Duodenal mucosa (tissue), 2 donors: ENCODE measurements around the gene IL17C.
A peak's percentile ranks its signal among the peaks of the same experiment; 100 is the strongest.

ENCODE experiments used
- H3K27ac ChIP-seq: one replicate; pipeline ENCODE4 v1.7.0; 2013; ENCODE audit warnings: low read depth, low read length
- H3K27me3 ChIP-seq, 2 donors: one replicate each; pipeline ENCODE4 v1.7.0; 2013; ENCODE audit warnings: low read length in 2 of 2, control low read depth in 1 of 2; ENCODE audit not compliant: insufficient read depth in 2 of 2, control insufficient read depth in 1 of 2
- H3K36me3 ChIP-seq, 2 donors: one replicate each; pipeline ENCODE4 v1.7.0; 2013; ENCODE audit warnings: low read length in 2 of 2, control low read depth in 1 of 2; ENCODE audit not compliant: insufficient read depth in 2 of 2, control insufficient read depth in 1 of 2
- H3K4me1 ChIP-seq, 2 donors: one replicate each; pipeline ENCODE4 v1.7.0; 2013; ENCODE audit warnings: low read length in 2 of 2, control low read depth in 1 of 2; ENCODE audit not compliant: insufficient read depth in 2 of 2, control insufficient read depth in 1 of 2
- H3K4me3 ChIP-seq, 2 donors: one replicate each; pipeline ENCODE4 v1.7.0; 2013; ENCODE audit warnings: low read length in 2 of 2, low read depth in 1 of 2
- H3K9ac ChIP-seq, 2 donors: one replicate each; pipeline ENCODE4 v1.7.0; 2013; ENCODE audit warnings: low read length in 2 of 2, low read depth in 1 of 2
- H3K9me3 ChIP-seq, 2 donors: one replicate each; pipeline ENCODE4 v1.7.0; 2013; ENCODE audit warnings: low read length in 2 of 2, control low read depth in 1 of 2; ENCODE audit not compliant: control insufficient read depth in 1 of 2

Gene IL17C

DNA sequence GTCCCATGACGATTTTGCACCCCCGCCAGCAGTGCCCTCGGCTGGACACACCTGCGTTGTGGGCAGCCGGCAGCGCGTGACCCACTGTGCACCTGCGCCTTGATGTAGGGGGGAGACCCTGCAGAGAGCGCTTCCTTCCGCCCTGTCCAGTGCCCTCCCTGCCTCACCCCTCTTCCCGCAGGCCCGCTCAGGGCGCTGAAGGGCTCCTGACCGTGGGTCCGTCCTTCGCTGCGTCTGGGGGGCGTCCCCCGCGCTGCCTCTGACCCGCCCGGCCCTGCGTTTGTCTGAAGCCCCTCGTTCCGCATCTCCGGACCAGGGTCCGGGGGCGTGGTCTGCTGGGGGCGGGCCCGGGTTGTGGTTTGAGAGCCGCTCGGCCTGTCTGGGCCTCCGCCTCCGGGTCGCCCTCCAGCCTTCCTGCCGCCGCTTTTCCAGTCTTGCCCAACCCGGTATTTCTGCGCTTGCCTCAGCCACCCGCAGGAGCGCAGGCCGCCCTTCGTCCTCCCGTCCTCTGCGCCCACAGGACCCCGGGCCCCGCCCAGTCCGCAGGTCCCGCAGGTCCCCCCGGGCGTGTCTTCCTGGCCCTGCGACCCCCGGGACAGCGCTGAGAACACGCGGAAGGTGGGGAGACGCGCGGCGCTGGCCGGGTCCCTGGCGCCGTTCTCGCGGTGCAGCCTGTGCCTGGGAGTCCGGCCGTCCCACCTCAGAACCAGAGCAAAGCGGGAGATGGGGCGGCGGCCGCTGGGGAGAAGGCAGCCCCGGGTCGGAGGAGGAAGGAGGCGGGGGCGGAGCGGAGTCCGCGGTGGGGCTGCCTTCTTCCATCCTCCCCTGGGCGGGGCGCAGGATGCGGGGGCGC lies 4.0 kb upstream of the IL17C start:
- Histone ChIP-seq H3K4me3 (peak overlapping the region; percentile 61 to 62), H3K27ac (no peak overlapping the region), H3K4me1 (peaks cover 17 to 34% of the 10 kb centered on the region in 2 donors), H3K9ac (peak overlapping the region in 1 of 2 donors; percentile 12), H3K9me3 (no peaks in the 10 kb centered on the region), H3K36me3 (peaks cover 0 to 28% of the 10 kb centered on the region in 2 donors), H3K27me3 (peaks cover 14 to 18% of the 10 kb centered on the region in 2 donors)

- H3K4me1 ChIP-seq, result peaks cover 25 to 38% of the 10 kb centered on the region in 2 donors
- H3K9ac ChIP-seq, result no peak overlapping the region
- peak overlapping the region; percentile 45 to 62 for H3K4me3 ChIP-seq
- no peak overlapping the region for H3K27ac ChIP-seq
- H3K9me3 ChIP-seq, result no peaks in the 10 kb centered on the region
- H3K36me3 ChIP-seq, result peaks cover 0 to 20% of the 10 kb centered on the region in 2 donors
- peaks cover 21 to 25% of the 10 kb centered on the region in 2 donors for H3K27me3 ChIP-seq
Observed at GRCh38 chr16:88634994-88635670, 3.2 kb upstream of the IL17C start.

DNA sequence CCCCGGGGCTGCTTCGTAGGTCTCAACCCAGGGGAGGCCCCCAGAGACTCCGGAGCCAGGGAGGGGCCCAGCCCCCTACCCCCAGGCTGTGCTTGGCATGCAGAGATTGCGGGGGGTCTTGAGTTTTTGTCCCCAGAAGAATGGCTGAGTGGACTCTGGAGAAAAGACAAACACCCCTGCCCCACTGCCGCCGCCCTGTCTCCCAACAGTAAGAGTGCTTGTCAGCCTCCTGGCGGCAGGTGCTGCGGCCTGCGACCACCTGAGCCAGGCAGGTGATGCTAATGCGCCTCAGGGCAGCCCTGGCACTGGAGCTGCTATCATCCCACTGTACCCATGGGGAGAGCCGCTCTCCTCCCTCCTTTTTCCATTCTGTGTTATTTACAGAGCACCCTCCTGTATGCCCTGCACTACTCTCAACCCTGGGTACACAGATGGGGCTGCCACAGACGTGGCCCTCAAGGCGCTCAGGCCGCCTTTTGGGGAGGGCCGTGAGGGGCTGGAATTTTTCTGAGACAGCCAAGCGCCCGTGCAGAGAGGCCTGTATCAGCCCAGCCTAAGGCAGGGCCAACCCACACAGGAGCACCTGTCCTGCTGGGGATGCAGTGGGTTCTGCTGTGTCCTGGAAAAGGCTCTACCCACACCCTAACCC lies 2.6 kb upstream of the IL17C start:
- Histone ChIP-seq H3K9me3 (no peaks in the 10 kb centered on the region), H3K4me3 (no peak overlapping the region), H3K36me3 (peaks cover 0 to 15% of the 10 kb centered on the region in 2 donors), H3K4me1 (peaks cover 25 to 38% of the 10 kb centered on the region in 2 donors), H3K9ac (no peak overlapping the region), H3K27ac (no peak overlapping the region), H3K27me3 (peaks cover 25 to 32% of the 10 kb centered on the region in 2 donors)

DNA sequence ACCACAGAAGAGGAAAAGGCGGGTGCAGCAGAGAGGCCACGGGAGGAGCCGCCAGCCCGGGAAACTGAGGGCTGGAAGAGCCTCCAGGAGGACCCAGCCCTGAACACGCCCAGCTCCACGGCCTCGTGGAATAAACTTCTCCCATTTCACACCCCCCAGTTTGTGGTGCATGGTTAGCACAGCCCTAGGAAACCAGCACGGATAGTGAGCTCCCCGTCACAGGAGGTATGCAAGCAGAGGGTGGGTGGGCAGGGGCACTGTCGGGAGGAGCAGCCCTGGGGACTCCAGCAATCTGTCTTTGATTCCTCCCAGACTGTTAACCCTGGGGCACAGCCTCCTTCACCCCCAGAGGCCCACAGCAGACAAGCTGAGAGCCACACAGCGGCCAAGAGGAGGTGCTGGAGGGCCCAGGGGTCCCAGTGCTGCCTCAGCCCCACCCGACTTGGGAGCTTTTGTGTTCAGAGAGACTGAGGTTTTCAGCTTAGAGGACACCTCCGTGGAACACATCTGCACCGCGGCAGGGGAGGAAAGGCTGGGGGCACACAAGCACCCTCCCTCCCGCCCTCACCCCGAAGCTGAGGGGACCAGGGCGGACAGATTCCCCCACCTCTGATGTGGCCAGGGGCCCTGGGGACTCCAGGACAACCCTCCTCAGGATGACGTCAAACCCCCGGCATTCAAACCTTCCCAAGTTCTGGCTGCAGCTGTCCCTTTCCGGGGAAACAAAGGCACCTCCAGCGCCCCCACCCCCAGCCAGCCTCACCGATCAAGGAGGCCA lies 1.7 kb upstream of the IL17C start:
- Histone ChIP-seq H3K4me1 (peaks cover 25 to 38% of the 10 kb centered on the region in 2 donors), H3K27ac (no peak overlapping the region), H3K4me3 (no peak overlapping the region), H3K9me3 (no peaks in the 10 kb centered on the region), H3K36me3 (peaks cover 0 to 7% of the 10 kb centered on the region in 2 donors), H3K27me3 (peaks cover 25 to 34% of the 10 kb centered on the region in 2 donors), H3K9ac (no peak overlapping the region)

- no peak overlapping the region for H3K27ac ChIP-seq
- peak overlapping the region in 1 of 2 donors; percentile 9 for H3K4me3 ChIP-seq
- H3K27me3 ChIP-seq, result peaks cover 25 to 34% of the 10 kb centered on the region in 2 donors
- H3K36me3 ChIP-seq, result peaks cover 3 to 4% of the 10 kb centered on the region in 2 donors
- H3K9me3 ChIP-seq, result no peaks in the 10 kb centered on the region
- peaks cover 20 to 25% of the 10 kb centered on the region in 2 donors for H3K4me1 ChIP-seq
- no peak overlapping the region for H3K9ac ChIP-seq
Observed at GRCh38 chr16:88639231-88640038, 1.1 kb downstream of the IL17C start.

- peaks cover 19 to 20% of the 10 kb centered on the region in 2 donors for H3K4me1 ChIP-seq
- H3K9me3 ChIP-seq, result no peaks in the 10 kb centered on the region
- H3K9ac ChIP-seq, result no peak overlapping the region
- no peak overlapping the region for H3K27ac ChIP-seq
- H3K36me3 ChIP-seq, result peaks cover 4 to 6% of the 10 kb centered on the region in 2 donors
- no peak overlapping the region for H3K4me3 ChIP-seq
- H3K27me3 ChIP-seq, result peaks cover 25 to 34% of the 10 kb centered on the region in 2 donors
Observed at GRCh38 chr16:88640039-88640495, 1.7 kb downstream of the IL17C start.

DNA sequence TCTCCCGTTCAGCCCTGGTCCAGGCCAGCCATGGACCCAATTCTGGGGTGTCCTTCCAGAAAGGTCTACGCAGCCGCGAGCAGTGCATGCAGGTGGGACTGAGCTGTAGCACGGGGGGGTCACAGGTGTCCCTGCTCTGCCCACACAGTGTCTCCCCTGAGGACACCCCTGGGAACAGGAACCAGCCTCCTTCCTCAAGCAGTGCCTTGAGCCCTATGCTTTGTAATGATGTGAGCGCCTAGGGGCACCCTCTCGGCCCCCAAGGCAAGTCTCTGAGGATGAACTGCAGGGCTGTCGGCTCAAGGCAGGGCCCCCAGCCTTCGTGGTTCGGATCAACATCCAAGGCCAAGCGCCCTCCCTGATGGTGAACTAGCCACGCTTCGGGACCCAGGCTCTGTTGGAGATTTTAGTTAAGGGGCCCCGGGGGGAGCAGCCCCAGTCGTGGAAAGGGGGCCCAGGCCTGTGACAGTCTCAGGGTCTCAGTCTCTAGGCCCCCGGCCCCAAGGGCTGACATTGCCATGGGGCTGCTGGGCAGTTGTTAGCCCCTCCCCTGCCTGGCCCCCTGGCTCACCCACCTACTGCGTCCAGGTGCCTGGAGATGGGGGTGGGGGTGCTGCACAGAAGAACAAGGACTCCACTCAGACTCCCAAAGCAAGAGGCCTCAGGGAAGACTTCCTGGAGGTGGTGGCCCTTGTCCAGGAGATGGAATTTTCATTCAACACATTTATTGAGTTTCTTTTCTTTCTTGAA lies 2.3 kb downstream of the IL17C start:
- no peak overlapping the region for H3K27ac ChIP-seq
- H3K9ac ChIP-seq, result no peak overlapping the region
- H3K36me3 ChIP-seq, result peaks cover 4 to 8% of the 10 kb centered on the region in 2 donors
- H3K4me3 ChIP-seq, result no peak overlapping the region
- peaks cover 24 to 34% of the 10 kb centered on the region in 2 donors for H3K27me3 ChIP-seq
- peaks cover 17 to 20% of the 10 kb centered on the region in 2 donors for H3K4me1 ChIP-seq
- no peaks in the 10 kb centered on the region for H3K9me3 ChIP-seq

DNA sequence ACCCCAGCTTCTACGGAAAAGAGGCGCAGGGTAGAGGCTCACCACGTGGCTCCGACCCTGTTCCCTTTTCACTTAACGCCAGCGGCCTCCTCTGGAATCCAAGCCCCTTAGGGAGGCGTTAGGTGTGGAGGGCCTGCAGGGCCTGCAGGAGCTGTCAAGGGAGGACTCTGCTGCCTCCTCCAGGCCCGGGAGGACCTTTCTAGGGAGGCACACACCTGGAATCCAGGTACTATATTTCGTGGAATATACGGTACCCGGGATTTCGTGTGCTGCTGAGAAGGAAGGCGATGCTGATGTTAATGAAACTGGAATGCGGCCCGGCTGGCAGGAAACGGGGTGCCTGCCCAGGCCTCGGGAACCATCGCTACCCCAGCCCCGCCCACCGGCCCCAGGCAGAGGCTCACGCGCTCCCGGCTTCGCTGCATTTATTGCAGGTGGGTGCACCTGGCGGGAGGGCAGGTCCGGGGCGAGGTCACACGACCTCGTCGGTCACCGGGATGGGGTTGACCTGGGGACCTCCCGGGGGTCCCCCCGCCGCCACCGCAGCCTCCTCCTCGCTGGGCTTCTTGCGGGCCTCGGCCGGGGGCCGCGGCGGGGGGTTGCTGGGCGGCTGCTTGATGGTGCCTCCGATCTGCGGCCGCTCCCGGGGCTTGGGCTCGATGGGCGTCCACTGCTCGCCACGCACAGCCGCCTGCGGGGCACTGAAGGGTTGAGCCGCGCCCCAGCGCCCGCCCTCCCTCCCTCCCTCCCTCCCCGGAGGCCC lies 4.7 kb downstream of the IL17C start:
- peaks cover 21 to 30% of the 10 kb centered on the region in 2 donors for H3K27me3 ChIP-seq
- H3K4me3 ChIP-seq, result no peak overlapping the region
- no peak overlapping the region for H3K9ac ChIP-seq
- peaks cover 20 to 23% of the 10 kb centered on the region in 2 donors for H3K4me1 ChIP-seq
- peaks cover 7 to 8% of the 10 kb centered on the region in 2 donors for H3K36me3 ChIP-seq
- H3K27ac ChIP-seq, result no peak overlapping the region
- H3K9me3 ChIP-seq, result no peaks in the 10 kb centered on the region
